CD4-positive, alpha-beta T cell treated with Interleukin-12 subunit alpha and Interleukin-12 subunit beta, for 1 hour (primary cell): ENCODE measurements around the gene CASKIN2.

Source experiments
- DNase-seq: peaks from one replicate; pipeline ENCODE4 v3.0.0-alpha.2; 2020

Gene CASKIN2

DNA sequence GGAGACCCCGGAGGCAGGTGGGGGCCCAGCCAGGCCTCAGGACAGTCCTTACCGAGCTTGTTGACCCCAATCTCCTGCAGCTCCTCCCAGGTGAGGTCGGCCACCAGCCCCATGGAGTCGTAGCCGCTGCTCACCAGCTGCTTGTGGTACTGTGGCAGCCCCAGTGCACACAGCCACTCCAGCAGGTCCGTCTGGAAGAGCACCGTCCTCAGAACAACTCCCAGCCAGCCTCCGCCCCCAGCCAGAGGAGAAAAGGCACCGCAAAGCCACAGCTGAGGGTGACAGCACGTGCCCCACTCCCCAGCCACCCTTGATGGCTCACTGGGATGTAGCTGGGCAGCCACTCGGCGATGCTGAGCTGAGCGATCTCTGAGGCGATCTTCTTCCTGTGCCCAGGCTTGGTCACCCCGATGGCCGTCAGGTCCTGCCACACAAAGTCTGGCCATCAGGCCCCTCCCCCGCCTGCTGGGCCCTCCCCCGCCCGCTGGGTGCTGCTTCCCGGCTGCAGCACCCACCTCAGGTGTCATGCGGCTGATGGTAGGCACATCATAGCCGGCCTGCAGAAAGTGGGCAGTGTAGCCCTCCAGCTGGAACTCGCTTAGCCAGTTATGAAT lies 11.9 kb downstream of the CASKIN2 start:
- DNase-seq: no peak

DNA sequence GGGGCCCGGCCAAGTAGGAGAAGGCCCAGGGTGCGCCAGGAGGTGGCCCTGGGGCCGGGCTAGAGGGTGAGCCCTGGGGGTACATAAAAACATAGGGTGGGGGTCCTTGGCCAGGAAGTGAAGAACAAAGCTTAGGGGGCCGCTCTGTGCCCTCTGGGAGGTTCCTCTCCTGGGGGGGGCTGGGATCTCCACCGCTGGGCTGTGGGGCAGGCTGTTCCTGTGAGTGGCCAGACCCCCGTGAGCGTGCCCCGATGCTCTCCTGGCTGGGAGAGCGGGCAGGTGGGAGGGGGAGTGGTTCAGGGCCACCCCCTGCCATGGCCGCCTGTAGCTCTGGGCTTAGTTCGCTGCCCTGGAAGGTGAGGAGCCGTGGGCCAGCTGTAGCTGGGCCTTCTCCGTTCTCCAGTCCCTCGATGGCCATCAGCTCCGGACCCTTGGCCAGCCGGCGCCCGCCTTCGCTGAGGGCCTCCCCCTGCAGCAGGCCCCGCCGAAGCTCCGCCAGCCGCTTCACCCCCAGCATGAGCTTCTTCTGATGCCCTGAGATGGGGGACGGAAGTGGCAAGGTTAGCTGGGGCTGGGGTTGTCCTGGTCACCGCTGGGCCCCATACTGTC lies 12.5 kb downstream of the CASKIN2 start:
- no peak for DNase-seq

DNA sequence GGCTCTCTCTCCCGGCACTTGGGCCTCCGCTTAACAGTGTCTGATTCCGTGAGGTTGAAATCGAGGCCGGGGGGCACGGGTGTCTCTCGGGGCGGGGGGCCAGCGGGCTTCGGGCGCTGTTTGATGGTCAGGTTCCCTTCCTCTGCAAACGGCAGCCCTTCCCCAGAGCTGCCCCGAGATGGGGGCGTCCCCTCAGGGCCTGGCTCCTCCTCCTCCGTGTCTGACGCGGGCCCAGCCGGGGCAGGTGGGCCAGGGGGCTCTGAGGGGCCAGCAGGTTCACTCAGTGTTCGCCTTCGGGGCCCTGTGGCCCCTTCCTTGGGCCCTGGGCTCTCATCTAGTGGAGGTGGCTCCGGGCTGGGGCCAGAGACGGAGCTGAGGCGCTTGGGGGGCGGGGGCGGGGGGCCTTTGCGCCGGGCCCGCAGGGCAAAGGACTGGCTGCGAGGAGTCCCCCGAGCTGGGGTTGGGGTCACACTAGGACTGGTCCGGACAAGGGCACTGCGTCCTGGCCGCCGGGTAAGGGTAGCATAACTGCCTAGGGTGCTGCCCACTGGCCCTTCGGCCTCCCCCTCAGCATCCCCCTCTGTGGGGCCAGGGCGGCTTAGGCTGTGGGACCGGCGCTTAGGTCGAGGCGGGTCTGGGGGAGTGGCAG lies 13.1 kb downstream of the CASKIN2 start:
- DNase-seq: no peak

DNA sequence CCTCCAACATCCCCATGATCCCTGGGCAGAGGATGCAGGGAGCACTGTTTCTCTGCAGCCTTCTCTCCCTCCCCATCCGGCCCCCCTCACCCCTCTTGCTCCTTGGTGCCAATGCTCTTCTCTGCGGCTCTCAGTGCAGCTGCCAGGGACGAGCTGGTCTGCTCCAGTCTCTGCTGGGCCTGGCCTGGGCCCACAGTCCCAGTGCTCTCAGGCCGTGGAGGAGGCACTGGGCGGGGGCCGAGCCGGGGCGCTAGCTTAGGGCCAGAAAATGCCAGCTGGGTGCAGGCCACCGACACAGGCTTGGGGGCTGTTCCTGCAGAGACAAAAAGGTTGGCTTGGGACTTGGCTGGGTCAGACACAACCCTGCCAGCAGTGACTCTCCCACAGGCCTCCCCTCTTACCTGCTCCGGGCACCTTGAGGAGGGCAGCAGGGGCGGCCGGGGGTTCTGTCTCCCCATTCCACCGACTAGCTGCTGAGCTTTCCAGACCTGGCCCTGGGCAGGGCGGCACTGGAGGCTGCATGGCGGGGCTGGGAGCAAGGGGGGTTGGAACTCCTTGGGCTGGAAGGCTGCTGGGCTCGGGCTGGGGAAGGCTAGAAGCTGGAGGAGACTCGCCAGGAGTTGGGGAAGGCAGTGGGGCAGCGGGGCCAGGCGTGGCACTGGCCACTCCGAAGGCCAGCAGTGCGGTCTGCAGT lies 13.8 kb downstream of the CASKIN2 start:
- DNase-seq: no peak

DNA sequence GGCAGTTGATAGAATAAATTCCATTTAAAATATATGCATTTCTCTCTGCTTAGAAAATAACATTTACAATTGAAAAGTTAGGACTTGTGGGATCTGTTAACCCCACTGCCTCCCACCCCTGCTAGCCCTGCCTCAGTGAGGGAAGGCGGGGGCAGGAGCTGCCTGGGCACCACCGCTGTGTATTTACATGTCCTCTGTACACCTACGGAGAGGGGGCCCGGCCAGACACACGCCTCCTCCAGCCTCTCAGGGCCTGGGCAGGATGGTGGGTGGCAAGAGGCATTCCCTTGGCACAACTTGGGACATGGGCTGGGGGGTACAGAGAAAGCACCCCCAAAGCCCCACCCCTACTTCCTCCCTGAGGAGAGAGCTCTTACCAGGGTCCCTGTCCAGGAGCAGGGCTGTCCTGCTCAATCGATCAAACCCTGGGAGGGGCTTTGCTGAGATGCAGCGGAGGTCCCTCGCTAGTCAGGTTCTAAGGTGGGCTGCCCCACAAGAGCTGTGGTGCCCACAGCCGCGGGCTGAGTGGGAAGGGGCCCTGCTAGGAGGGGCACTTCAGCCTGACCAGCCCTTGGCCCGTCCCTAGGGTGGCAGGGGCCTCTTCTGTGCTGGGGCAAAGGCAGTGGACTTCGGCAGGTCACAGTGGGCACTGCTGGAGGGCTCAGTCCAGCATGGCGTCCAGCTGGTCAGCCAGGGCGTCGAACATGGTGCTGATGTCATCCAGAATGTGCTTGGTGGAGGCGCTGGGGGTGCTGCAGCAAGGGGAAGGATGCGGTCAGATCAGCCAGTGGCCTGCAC lies 14.7 kb downstream of the CASKIN2 start:
- DNase-seq: no peak

DNA sequence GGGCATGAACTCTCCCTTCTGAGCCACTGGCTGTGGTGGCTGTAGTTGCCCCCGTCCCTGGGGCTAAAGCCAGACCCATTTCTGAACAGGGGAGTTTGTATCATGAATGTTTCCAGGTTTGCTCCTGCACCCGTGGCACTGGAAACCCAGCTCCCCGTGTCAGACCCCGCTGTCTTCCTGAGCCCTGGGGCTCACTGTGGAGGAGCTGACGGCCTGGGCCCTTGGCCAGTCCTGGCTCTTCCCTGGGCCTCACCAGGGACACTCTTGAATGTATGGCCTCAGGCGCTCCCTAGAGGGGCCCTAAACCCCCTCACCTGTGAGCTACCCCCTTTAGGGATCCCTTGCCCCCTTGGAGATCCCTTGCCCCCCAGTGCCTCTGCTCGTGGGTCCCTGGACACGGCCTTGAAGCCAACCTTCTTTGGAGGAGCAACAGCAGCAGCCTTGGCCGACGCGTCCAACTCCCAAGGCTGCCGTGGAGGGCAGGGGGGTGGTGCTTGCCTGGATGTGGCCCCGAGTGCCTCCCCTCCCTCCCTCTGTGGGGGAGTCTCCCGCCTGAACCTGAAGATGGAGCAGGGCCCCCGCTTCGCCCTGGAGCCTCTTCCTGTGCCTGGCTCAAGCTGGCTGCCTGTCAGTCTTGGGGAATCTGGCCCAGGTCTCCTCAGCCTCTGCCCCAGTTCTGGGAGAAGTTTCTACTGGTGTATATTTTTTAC lies 15.9 kb downstream of the CASKIN2 start:
- no peak for DNase-seq

DNA sequence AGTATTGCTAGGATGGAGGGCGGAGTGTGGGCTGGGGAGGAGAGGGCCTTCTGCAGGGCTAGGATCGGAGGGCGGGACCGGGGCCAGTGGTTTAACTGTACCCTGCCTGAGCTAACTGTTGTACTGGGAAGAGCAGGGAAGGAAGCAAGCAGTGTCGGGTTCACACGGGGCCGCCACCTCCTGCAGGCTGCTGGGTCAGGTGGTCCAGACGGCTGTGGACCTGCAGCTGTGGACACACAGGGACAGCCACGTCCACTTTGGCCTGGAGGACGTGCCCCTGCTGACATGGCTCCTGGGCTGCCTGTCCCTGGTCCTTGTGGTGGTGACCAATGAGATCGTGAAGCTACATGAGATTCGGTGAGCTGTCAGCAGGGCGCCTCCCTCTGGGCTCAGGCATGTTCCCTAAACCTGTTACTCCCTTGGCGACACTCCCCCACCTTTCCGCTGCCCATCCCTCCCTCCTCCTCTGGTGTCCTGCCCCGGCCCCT lies 16.6 kb downstream of the CASKIN2 start:
- no peak for DNase-seq

DNA sequence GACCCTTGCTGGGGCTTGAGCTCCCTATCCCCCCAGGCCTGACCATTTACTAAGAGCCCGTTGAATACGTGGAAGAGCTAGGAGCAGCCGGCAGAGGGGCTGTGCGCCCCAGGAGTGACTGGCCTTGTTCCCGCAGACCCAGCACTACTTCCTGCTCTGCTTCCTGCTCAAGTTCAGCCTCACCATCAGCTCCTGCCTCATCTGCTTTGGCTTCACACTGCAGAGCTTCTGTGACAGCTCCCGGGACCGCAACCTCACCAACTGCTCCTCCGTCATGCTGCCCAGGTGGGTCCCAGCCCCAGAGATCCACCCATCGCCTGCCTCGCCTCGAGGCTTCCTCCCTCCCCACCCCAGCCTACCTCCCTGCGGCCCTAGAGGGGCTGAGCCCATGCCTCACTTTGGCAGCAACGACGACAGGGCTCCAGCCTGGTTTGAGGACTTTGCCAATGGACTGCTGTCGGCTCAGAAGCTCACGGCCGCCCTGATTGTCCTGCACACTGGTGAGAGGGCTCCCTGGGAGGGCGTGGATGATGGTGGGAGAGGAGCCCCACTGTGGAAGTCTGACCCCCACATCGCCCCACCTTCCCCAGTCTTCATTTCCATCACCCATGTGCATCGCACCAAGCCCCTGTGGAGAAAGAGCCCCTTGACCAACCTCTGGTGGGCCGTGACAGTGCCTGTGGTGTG lies 17.2 kb downstream of the CASKIN2 start:
- DNase-seq: no peak

DNA sequence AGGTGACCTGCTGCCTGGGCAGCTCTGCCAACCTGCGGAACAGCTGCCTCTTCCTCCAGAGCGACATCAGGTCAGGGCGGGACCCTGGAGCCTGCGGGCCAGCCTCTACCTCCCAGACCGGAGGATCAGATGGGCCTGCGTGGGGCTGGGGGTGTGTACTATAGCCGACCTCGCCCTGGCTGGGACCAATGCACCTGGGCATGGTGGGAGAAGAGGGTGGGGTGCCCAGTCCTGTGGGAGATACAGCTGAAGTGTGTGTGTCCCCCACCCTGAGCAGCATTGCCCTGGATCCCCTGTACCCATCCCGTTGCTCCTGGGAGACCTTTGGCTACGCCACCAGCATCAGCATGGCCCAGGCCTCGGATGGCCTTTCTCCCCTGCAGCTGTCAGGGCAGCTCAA lies 19.3 kb downstream of the CASKIN2 start:
- no peak for DNase-seq

DNA sequence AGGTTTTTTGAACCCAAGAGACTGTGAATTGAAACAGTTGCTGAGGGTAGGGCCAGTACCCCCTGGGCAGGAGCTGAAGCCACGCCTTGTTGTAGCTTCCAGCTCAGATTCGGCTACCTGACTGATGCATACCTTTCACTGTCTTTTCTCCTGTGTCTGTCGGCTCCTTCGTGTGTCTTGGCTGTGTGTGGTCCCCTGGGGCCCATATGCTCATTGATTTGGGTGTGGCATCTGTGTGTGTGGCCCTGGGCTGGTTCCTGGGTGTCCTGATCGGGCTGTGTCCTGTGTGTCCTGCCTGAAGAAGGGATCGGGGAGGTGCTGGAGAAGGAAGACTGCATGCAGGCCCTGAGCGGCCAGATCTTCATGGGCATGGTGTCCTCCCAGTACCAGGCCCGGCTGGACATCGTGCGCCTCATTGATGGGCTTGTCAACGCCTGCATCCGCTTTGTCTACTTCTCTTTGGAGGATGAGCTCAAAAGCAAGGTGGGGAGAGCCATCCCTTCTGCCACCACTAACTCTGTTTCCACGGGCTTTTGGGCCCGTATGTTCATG lies 20.9 kb downstream of the CASKIN2 start:
- no peak for DNase-seq

DNA sequence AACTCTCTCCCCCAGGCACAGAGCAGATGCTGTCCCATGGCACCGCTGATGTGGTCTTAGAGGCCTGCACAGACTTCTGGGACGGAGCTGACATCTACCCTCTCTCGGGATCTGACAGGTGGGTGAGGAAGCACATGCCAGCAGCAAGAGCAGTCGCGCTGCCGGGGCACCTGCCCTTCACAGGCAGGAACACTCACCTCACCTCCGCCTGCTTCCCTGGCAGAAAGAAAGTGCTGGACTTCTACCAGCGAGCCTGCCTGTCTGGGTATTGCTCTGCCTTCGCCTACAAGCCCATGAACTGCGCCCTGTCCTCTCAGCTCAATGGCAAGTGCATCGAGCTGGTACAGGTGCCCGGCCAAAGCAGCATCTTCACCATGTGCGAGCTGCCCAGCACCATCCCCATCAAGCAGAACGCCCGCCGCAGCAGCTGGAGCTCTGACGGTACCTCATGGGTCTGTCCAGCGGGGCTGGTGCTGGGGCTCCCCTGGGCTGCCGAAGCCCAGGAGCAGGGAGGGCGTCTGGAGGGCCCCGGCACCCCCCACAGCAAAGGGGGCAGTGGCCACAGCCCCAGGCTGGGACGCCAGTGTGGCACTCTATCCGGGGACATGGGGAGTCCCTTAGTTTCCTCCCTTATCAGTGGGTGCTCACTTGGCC lies 21.7 kb downstream of the CASKIN2 start:
- no peak for DNase-seq

DNA sequence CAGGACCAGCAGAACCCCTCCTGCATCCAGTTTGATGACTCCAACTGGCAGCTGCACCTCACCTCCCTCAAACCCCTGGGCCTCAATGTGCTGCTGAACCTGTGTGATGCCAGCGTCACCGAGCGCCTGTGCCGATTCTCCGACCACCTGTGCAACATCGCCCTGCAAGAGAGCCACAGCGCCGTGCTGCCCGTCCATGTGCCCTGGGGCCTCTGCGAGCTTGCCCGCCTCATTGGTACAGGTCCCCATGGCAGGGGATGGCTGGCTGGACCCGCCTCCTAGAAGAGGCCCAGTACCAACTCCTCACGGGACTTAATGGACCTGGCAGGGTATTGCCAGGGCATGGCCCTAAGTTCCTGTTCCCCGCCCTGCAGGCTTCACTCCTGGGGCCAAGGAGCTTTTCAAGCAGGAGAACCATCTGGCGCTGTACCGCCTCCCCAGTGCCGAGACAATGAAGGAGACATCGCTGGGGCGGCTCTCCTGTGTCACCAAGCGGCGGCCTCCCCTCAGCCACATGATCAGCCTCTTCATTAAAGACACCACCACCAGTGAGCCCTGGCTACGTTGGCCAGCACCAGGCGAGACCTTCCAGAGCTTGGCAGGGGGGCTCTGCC lies 22.7 kb downstream of the CASKIN2 start:
- no peak for DNase-seq

DNA sequence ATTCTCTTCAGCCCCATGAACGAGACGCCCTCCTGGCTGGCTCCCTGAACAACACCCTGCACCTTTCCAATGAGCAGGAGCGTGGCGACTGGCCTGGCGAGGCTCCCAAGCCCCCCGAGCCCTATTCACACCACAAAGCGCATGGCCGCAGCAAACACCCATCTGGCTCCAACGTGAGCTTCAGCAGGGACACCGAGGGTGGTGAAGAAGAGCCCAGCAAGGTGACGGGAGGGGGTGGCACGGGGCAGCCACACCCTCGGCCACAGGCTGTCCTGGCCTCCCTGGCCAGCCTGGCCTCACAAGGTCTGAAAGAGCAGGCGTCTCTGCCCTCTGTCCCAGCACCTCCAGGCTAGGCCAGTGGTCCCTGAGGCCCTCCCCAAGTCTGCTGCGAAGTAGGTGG lies 23.7 kb downstream of the CASKIN2 start:
- no peak for DNase-seq

DNA sequence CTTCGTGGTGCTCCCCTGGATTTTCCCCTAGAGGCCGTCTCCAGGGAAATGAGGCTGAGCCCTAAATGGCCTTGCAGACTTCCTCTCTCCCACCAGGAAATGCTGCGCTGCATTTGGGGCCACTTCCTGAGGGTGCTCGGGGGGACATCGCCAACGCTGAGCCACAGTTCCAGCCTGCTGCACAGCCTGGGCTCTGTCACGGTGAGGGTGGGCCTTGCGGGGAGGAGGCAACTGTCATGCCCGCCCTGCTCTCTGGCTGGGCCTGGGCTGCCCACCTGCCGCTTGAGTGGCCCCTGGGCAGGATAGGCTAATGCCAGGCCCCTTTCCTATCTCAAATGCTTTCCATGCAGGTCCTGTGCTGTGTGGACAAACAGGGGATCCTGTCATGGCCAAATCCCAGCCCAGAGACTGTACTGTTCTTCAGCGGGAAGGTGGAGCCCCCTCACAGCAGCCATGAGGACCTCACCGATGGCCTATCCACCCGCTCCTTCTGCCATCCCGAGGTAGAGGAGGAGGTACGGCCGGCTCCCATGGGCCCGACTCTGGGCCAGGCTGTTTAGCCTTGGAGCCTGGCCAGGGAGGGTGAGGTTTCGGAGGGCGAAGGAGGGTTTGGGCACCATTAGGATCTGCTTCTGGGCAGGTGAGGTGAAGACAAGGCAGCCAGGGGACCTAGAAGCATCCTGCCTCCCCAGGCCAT lies 24.2 kb downstream of the CASKIN2 start:
- DNase-seq: no peak

DNA sequence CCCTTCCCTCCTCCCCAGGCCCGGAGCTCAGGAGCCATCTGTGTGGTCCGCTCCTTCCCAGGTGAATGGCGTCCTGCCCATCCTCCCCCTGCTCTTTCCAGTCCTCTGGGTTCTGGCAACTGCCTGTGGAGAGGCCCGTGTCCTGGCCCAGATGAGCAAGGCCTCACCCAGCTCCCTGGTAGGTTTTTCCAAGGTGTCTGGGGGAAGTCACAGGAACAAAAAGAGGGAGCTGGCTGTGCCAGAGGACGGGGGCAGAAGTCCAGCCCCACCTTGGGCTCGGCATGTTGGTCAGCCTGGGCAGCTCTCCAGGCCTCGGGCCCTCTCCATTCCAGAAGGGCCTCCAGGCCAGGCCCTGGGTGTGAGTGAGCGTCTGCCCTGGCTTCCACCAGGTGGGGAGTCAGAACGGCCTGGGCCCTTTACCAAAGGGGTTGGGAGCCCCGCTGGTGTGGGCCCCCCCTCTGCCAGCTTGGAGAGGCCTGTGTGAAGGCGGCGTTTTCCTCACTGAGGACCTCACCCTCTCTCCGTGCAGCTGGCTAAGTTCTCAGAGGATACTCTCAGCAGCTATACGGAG lies 25.1 kb downstream of the CASKIN2 start:
- DNase-seq: no peak

DNA sequence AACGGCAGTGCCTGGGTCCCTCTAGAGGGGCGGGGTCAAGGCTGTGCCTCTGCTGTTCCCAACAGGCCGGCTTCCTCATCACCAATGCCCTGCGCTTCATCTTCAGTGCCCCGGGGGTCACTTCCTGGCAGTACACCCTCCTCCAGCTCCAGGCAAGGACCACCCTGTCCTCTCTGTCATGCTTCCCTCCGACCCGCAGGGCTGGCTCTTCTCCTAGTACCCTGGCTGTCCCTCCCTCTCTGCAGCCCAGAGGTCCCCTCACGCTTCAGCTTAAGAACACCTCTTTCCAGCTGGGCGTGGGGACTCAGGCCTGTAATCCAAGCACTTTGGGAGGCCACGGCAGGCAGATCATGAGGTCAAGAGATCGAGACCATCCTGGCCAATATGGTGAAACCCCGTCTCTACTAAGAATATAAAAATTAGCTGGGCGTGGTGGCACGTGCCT lies 25.8 kb downstream of the CASKIN2 start:
- no peak for DNase-seq

DNA sequence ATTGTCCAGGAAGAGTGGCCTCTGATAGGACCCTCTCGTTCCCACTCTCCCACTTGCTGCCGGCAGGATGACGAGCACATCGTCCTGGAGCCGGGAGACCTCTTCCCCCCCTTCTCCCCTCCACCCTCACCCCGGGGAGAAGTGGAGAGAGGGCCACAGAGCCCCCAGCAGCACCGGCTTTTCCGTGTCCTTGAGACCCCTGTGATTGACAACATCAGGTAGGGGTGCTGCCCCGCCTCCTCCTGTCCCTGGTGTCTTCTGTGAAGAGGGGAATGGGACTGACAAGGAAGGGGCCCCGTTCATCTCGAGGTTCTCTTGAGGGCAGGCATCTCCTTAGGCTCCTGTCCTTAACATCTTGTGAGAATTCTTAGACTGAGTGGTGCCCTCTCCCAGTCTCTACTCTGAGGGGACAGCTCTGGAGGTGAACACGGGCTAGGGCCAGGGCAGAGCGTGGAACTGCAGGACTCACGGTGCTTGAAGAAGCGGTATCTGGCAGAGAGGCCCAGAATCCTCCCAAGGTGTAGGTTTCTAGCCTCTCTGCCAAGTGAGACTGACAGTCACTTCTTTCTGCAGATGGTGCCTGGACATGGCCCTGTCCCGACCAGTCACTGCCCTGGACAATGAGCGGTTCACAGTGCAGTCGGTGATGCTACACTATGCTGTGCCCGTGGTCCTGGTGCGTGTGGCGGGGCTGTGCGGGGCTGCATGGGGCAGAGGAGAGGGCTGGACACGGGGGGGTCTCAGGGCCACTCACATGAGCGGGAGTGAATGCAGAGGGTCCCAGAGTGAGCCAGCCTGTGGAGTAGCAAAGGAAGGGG lies 26.4 kb downstream of the CASKIN2 start:
- no peak for DNase-seq

DNA sequence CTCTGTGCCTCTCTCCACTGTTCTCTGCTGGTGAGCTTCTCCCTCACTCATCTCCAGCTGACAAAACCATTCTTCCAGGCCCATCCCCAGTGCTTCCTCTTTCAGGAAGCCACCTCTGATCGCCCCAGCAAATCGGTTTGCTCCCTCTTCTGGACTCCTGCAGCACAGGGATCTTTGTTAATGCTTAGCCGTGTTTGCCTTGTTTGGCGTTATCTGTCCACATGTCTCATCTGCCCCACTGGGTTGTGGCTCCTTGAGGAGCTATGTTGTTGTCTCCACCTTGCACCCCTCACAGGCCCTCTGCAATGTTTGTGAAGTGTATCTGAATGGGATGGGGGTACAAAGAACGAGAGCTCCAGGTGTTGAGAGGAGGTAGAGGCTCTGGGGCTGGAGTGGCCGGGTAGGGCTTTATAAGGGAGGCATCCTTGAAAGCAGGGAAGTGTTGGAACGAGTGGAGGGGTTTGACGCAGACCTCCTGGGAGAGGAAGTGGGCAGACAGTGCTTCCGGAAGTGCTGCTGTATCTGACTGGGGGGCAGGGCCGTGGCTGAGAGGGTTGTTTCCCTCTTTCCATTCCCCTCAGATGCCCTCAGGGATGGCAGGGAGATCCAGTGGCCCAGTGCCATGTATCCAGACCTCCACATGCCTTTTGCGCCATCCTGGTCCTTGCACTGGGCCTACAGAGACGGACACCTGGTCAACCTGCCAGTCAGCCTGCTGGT lies 27.8 kb downstream of the CASKIN2 start:
- peak; percentile 55 for DNase-seq
